ENCODE data around the gene SHH.

SHH gene

GRCh38 chr7:155829796-155830470 is 17.7 kb upstream of the SHH start:
- Histone ChIP-seq H3K9ac (ENCODE audit: low read depth, low read length, poor library complexity, severe bottlenecking) (no peak overlapping the region), H3K4me3 (ENCODE audit: low read length, poor library complexity, severe bottlenecking) (no peak overlapping the region)

GRCh38 chr7:155825336-155825735 is 13.1 kb upstream of the SHH start:
- H3K4me2 ChIP-seq (ENCODE audit: low read depth, low read length, poor library complexity, severe bottlenecking) = no peak overlapping the region
- H2AFZ ChIP-seq (ENCODE audit: low read length) = no peak overlapping the region
- no peaks in the 10 kb centered on the region for H3K4me1 ChIP-seq (ENCODE audit: insufficient read depth, low read length, poor library complexity, severe bottlenecking)
- H3K9ac ChIP-seq (ENCODE audit: low read depth, low read length, poor library complexity, severe bottlenecking) = no peak overlapping the region
- no peaks in the 10 kb centered on the region for H3K79me2 ChIP-seq (ENCODE audit: insufficient read depth, low read length)
- TF ChIP-seq, protein P1, sequence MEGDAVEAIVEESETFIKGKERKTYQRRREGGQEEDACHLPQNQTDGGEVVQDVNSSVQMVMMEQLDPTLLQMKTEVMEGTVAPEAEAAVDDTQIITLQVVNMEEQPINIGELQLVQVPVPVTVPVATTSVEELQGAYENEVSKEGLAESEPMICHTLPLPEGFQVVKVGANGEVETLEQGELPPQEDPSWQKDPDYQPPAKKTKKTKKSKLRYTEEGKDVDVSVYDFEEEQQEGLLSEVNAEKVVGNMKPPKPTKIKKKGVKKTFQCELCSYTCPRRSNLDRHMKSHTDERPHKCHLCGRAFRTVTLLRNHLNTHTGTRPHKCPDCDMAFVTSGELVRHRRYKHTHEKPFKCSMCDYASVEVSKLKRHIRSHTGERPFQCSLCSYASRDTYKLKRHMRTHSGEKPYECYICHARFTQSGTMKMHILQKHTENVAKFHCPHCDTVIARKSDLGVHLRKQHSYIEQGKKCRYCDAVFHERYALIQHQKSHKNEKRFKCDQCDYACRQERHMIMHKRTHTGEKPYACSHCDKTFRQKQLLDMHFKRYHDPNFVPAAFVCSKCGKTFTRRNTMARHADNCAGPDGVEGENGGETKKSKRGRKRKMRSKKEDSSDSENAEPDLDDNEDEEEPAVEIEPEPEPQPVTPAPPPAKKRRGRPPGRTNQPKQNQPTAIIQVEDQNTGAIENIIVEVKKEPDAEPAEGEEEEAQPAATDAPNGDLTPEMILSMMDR (conservative IDR thresholded peaks at IDR 0.05; ENCODE audit: low read length) = no peak
- no peak for TF ChIP-seq EZH2phosphoT487 (IDR thresholded peaks at IDR 0.05; ENCODE audit: borderline replicate concordance)
- H3K36me3 ChIP-seq (ENCODE audit: insufficient read depth, low read length) = no peaks in the 10 kb centered on the region
- no peaks in the 10 kb centered on the region for H3F3A ChIP-seq (ENCODE audit: low read depth)
- H3K4me3 ChIP-seq (ENCODE audit: low read length, poor library complexity, severe bottlenecking) = no peak overlapping the region
- H4K20me1 ChIP-seq (ENCODE audit: insufficient read depth, low read length, poor library complexity, severe bottlenecking) = no peaks in the 10 kb centered on the region
- H3K9me3 ChIP-seq (ENCODE audit: insufficient read depth, low read depth, low read length) = peaks cover 2% of the 10 kb centered on the region; the same call in 1 of the 2 replicates
- no peaks in the 10 kb centered on the region for H3K27me3 ChIP-seq (ENCODE audit: insufficient read depth, low read length, poor library complexity, severe bottlenecking)
- H3K9me2 ChIP-seq (replicated peaks; ENCODE audit: low read depth, low read length) = no peaks in the 10 kb centered on the region

More at GRCh38 chr7:155829796-155830470, 17.7 kb upstream of the SHH start:
- Histone ChIP-seq H3K36me3 (ENCODE audit: insufficient read depth, low read length) (no peaks in the 10 kb centered on the region), H4K20me1 (ENCODE audit: insufficient read depth, low read length, poor library complexity, severe bottlenecking) (no peaks in the 10 kb centered on the region), H3K9me3 (ENCODE audit: insufficient read depth, low read depth, low read length) (peaks cover 2% of the 10 kb centered on the region; the same call in 1 of the 2 replicates), H3K4me1 (ENCODE audit: insufficient read depth, low read length, poor library complexity, severe bottlenecking) (no peaks in the 10 kb centered on the region), H2AFZ (ENCODE audit: low read length) (no peak overlapping the region), H3K27me3 (ENCODE audit: insufficient read depth, low read length, poor library complexity, severe bottlenecking) (no peaks in the 10 kb centered on the region), H3K79me2 (ENCODE audit: insufficient read depth, low read length) (no peaks in the 10 kb centered on the region), H3F3A (ENCODE audit: low read depth) (no peaks in the 10 kb centered on the region), H3K4me2 (ENCODE audit: low read depth, low read length, poor library complexity, severe bottlenecking) (no peak overlapping the region), H3K9me2 (replicated peaks; ENCODE audit: low read depth, low read length) (no peaks in the 10 kb centered on the region)
- no peak for TF ChIP-seq EZH2phosphoT487 (IDR thresholded peaks at IDR 0.05; ENCODE audit: borderline replicate concordance)
- TF ChIP-seq, protein P1 (conservative IDR thresholded peaks at IDR 0.05; ENCODE audit: low read length) = no peak

DNA sequence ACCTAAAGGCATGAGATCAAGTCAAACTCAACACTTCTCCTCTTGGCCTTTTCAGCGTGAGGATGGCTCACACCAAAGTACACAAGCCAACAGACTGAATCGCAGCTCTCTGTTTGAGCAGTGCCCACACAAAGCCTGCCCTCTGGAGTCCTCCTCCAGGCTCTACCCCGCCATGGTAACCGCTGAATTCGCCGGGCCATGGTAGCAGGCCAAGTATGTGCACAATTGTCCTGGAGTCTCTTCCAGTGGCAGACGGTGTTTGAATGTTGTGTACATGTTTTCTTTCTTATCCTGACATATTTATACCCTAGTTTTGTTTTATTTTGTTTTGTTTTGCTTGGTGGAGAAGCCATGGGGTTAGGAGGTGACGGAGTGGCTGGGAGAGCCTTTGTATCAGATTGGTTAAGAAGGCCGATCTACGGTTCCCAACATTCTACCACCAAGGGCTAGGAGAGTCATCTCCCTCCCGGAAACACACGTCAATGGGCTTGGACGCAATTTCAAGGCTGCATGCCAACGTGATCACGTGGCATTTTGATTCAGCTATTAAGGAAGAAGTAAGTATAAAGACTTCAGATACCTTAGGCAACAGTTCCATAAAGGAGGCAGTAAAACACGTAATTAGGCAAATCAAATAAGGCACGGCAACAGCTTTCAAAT is 12.1 kb upstream of the SHH start:
- H3K79me2 ChIP-seq (ENCODE audit: insufficient read depth, low read length) = no peaks in the 10 kb centered on the region
- H3K4me3 ChIP-seq (ENCODE audit: low read length, poor library complexity, severe bottlenecking) = no peak overlapping the region
- H3K9me3 ChIP-seq (ENCODE audit: insufficient read depth, low read depth, low read length) = peaks cover 2% of the 10 kb centered on the region; the same call in 1 of the 2 replicates
- H3F3A ChIP-seq (ENCODE audit: low read depth) = no peaks in the 10 kb centered on the region
- no peaks in the 10 kb centered on the region for H3K36me3 ChIP-seq (ENCODE audit: insufficient read depth, low read length)
- H3K4me1 ChIP-seq (ENCODE audit: insufficient read depth, low read length, poor library complexity, severe bottlenecking) = no peaks in the 10 kb centered on the region
- TF ChIP-seq EZH2phosphoT487 (IDR thresholded peaks at IDR 0.05; ENCODE audit: borderline replicate concordance) = no peak
- TF ChIP-seq, protein P1 (conservative IDR thresholded peaks at IDR 0.05; ENCODE audit: low read length) = no peak
- H3K27me3 ChIP-seq (ENCODE audit: insufficient read depth, low read length, poor library complexity, severe bottlenecking) = no peaks in the 10 kb centered on the region
- no peaks in the 10 kb centered on the region for H3K9me2 ChIP-seq (replicated peaks; ENCODE audit: low read depth, low read length)
- H3K4me2 ChIP-seq (ENCODE audit: low read depth, low read length, poor library complexity, severe bottlenecking) = no peak overlapping the region
- H3K9ac ChIP-seq (ENCODE audit: low read depth, low read length, poor library complexity, severe bottlenecking) = no peak overlapping the region
- no peaks in the 10 kb centered on the region for H4K20me1 ChIP-seq (ENCODE audit: insufficient read depth, low read length, poor library complexity, severe bottlenecking)
- H2AFZ ChIP-seq (ENCODE audit: low read length) = no peak overlapping the region

Measured in Loucy (cell line).